Measurements from ENCODE around the gene PRODH2.

The PRODH2 gene

GRCh38 chr19:35757749-35758608, 54.7 kb downstream of the PRODH2 start, which contains the start of gene PROSER3:
Gene PROSER3 (plus strand): TSS chr19:35758176. CDS start chr19:35758216, 40 bp downstream.
- peak; percentile 97 for DNase-seq (ENCODE audit: low read depth)

- no peak for DNase-seq (ENCODE audit: low read depth)
Observed at GRCh38 chr19:35757231-35757748, 55.4 kb downstream of the PRODH2 start.

- DNase-seq (ENCODE audit: low read depth): no peak
Observed at GRCh38 chr19:35756377-35757230, 56.0 kb downstream of the PRODH2 start, which contains the start of gene HSPB6. Gene HSPB6 (minus strand): TSS chr19:35757029. CDS start chr19:35757008, 21 bp downstream.

- peak; percentile 33 for DNase-seq (ENCODE audit: low read depth)
Observed at GRCh38 chr19:35755550-35756376, 56.9 kb downstream of the PRODH2 start.

- no peak for DNase-seq (ENCODE audit: low read depth)
Observed at GRCh38 chr19:35755131-35755549, 57.5 kb downstream of the PRODH2 start.

GRCh38 chr19:35754370-35755130, 58.1 kb downstream of the PRODH2 start:
- DNase-seq (ENCODE audit: low read depth): no peak

GRCh38 chr19:35753634-35754369, 58.8 kb downstream of the PRODH2 start:
- no peak for DNase-seq (ENCODE audit: low read depth)

GRCh38 chr19:35752746-35753350, 59.8 kb downstream of the PRODH2 start:
- DNase-seq (ENCODE audit: low read depth): no peak

GRCh38 chr19:35751839-35752745, 60.6 kb downstream of the PRODH2 start:
- no peak for DNase-seq (ENCODE audit: low read depth)

GRCh38 chr19:35750167-35750566, 62.5 kb downstream of the PRODH2 start:
- DNase-seq (ENCODE audit: low read depth): no peak
